ENCODE data around the gene PCIF1.
"Not testable (repeated sequence)": the region's sequence is repeated elsewhere in the genome, so short reads cannot be mapped to it uniquely, and the experiment has no call there.

Gene PCIF1

DNA sequence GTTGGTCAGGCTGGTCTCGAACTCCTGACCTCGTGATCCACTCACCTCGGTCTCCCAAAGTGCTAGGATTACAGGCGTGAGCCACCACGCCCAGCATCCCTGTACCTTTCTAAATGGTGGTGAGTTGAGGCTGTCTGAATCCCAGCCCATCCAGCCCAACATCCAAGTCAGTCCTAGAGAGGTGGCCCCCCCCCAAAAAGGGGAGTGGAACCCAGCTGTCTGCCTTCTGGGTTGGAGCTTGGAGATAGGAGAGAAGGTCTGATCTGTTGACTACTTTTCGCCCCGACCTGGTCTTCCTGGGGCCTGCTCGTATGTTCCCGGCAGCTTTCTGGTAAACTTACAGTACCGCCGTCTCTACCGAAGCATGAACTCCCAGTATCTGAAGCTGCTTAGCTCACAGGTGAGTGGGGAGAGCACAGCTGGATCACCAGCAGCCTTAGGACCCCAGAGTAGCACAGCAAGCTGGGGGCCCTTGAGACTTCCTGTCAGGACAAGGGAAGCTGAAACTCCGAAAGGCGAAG, 37.8 kb upstream of the PCIF1 start:
- H3K27ac ChIP-seq, result no peak overlapping the region
- no peak overlapping the region for H3K4me3 ChIP-seq (ENCODE audit: low read depth, low read length)
- no peak for DNase-seq
- H3K27me3 ChIP-seq (replicated peaks), result no peaks in the 10 kb centered on the region
- peaks cover 44% of the 10 kb centered on the region for H3K36me3 ChIP-seq (replicated peaks)
- TF ChIP-seq, protein P1, sequence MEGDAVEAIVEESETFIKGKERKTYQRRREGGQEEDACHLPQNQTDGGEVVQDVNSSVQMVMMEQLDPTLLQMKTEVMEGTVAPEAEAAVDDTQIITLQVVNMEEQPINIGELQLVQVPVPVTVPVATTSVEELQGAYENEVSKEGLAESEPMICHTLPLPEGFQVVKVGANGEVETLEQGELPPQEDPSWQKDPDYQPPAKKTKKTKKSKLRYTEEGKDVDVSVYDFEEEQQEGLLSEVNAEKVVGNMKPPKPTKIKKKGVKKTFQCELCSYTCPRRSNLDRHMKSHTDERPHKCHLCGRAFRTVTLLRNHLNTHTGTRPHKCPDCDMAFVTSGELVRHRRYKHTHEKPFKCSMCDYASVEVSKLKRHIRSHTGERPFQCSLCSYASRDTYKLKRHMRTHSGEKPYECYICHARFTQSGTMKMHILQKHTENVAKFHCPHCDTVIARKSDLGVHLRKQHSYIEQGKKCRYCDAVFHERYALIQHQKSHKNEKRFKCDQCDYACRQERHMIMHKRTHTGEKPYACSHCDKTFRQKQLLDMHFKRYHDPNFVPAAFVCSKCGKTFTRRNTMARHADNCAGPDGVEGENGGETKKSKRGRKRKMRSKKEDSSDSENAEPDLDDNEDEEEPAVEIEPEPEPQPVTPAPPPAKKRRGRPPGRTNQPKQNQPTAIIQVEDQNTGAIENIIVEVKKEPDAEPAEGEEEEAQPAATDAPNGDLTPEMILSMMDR (IDR thresholded peaks at IDR 0.05; ENCODE audit: low read depth, low read length, missing control alignments), result no peak
- in situ Hi-C loops (cut with HindIII; ENCODE audit: low pct_ligation_motif_present, low sequenced_read_pairs), result no loop called here

DNA sequence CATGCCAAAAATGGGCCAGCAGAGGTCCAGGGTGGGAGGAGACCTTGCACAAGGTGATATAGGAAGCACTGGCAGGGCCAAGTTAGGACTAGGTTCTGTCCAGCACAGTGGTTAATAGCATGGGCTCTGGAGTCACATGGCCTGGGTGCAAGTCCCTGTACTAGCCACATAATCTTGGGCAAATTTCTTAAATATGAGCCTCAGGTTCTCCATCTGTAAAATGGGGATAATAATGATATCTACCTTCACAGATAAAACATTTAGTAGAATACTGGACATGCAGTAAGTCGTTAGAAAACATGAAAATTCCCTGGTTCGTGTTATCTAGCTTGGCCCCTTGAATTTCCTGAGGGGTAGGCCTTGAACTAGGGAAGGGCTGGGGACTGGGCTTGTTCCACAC, 37.2 kb upstream of the PCIF1 start:
- Histone ChIP-seq H3K36me3 (replicated peaks) (peaks cover 46% of the 10 kb centered on the region), H3K27ac (no peak overlapping the region), H3K4me3 (ENCODE audit: low read depth, low read length) (no peak overlapping the region), H3K27me3 (replicated peaks) (no peaks in the 10 kb centered on the region)
- TF ChIP-seq, protein P1 (IDR thresholded peaks at IDR 0.05; ENCODE audit: low read depth, low read length, missing control alignments), result no peak
- in situ Hi-C loops (cut with HindIII; ENCODE audit: low pct_ligation_motif_present, low sequenced_read_pairs), result no loop called here
- no peak for DNase-seq

DNA sequence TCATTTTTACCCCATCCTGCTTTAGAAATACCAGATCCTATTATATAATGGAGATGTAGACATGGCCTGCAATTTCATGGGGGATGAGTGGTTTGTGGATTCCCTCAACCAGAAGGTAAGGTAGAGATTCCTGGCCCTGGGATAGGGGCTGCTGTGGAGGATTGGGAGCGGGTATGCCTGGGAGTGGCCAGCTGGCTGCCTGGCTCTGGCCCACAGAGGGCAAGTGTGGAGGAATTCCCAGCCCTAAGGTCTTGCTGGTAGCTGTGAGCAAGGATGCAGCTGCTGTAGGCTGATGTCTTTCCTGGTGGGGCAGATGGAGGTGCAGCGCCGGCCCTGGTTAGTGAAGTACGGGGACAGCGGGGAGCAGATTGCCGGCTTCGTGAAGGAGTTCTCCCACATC, 36.8 kb upstream of the PCIF1 start:
- Histone ChIP-seq H3K27ac (no peak overlapping the region), H3K4me3 (ENCODE audit: low read depth, low read length) (no peak overlapping the region), H3K27me3 (replicated peaks) (no peaks in the 10 kb centered on the region), H3K36me3 (replicated peaks) (peaks cover 46% of the 10 kb centered on the region)
- DNase-seq, result no peak
- TF ChIP-seq, protein P1 (IDR thresholded peaks at IDR 0.05; ENCODE audit: low read depth, low read length, missing control alignments), result no peak
- in situ Hi-C loops (cut with HindIII; ENCODE audit: low pct_ligation_motif_present, low sequenced_read_pairs), result no loop called here

DNA sequence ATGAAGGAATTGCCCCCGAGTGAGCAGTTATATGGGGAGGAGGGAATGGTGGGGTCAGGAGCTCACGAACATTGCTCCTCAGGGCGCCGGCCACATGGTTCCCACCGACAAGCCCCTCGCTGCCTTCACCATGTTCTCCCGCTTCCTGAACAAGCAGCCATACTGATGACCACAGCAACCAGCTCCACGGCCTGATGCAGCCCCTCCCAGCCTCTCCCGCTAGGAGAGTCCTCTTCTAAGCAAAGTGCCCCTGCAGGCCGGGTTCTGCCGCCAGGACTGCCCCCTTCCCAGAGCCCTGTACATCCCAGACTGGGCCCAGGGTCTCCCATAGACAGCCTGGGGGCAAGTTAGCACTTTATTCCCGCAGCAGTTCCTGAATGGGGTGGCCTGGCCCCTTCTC, 36.2 kb upstream of the PCIF1 start:
- H3K36me3 ChIP-seq (replicated peaks), result peaks cover 44% of the 10 kb centered on the region
- H3K27ac ChIP-seq, result no peak overlapping the region
- TF ChIP-seq, protein P1 (IDR thresholded peaks at IDR 0.05; ENCODE audit: low read depth, low read length, missing control alignments), result no peak
- DNase-seq, result no peak
- in situ Hi-C loops (cut with HindIII; ENCODE audit: low pct_ligation_motif_present, low sequenced_read_pairs), result no loop called here
- no peak overlapping the region for H3K4me3 ChIP-seq (ENCODE audit: low read depth, low read length)
- H3K27me3 ChIP-seq (replicated peaks), result no peaks in the 10 kb centered on the region

DNA sequence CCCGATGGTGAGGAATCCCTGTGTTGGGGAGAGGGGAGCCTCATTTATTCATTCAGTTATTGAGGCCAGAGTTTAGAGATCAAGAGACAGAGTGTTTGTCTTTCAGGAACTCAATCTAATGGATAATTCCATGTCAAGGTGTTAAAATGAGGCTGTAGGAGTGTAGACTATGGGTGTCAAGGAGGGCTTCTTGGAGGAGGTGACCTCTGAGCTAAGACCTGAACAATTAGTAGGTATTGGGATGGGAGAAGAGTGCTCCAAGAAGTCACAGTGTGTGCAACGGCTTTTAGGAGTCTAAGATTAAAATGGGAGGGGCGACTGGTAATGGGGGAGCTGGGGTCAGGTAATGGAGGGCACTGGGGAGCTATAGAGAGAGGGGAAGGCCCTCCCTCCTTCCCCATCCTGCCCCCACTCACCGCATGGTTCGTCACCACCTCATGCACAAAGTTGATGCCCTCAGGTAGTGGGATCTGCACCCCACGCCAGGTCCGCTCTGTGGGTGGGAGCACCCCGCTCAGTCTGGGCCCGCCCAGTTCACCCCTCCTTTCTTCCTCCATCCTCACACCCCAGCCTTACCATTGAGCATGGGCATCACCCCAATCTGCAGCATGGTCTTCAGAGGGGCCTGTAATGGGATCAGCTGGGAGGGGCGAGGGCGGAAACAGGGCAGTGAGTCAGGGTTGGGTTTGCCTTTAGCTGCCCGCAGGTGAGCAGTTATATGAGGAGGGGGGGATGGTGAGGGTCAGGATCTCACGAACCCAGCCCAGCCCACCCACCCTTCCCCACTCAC, 35.2 kb upstream of the PCIF1 start:
- peaks cover 44% of the 10 kb centered on the region for H3K36me3 ChIP-seq (replicated peaks)
- DNase-seq, result no peak
- TF ChIP-seq, protein P1 (IDR thresholded peaks at IDR 0.05; ENCODE audit: low read depth, low read length, missing control alignments), result no peak
- H3K4me3 ChIP-seq (ENCODE audit: low read depth, low read length), result no peak overlapping the region
- H3K27ac ChIP-seq, result no peak overlapping the region
- no peaks in the 10 kb centered on the region for H3K27me3 ChIP-seq (replicated peaks)
- in situ Hi-C loops (cut with HindIII; ENCODE audit: low pct_ligation_motif_present, low sequenced_read_pairs), result no loop called here

DNA sequence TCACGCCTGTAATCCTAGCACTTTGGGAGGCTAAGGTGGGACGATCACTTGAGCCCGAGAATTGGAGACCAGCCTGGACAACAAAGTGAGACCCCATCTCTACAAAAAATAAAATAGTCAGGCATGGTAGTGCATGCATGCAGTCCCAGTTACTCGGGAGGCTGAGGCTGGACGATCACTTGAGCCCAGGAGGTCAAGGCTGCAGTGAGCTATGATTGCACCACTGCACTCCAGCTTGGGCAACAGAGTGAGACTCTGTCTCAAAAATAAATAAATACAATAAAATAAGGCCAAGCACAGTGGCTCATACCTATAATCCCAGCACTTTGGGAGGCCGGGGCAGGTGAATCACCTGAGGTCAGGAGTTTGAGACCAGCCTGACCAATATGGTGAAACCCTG, 33.2 kb upstream of the PCIF1 start:
- H3K4me3 ChIP-seq (ENCODE audit: low read depth, low read length); H3K27me3 ChIP-seq (replicated peaks); H3K27ac ChIP-seq; DNase-seq; in situ Hi-C loops (cut with HindIII; ENCODE audit: low pct_ligation_motif_present, low sequenced_read_pairs): not testable (repeated sequence)
- peaks cover 31% of the 10 kb centered on the region for H3K36me3 ChIP-seq (replicated peaks)
